T-helper 2 cell (primary cell): Measurements from ENCODE around the gene CD79A.

Experiments used
- DNase-seq, 5 experiments: peaks; one replicate each; pipeline versions ENCODE4 v3.0.0 to v3.0.0-alpha.2; 2012 to 2022

The CD79A gene

GRCh38 chr19:41920882-41921576, 44.0 kb downstream of the CD79A start:
- DNase-seq: no peak

- DNase-seq: no peak
Measured at GRCh38 chr19:41921577-41922576, 44.8 kb downstream of the CD79A start.

DNA sequence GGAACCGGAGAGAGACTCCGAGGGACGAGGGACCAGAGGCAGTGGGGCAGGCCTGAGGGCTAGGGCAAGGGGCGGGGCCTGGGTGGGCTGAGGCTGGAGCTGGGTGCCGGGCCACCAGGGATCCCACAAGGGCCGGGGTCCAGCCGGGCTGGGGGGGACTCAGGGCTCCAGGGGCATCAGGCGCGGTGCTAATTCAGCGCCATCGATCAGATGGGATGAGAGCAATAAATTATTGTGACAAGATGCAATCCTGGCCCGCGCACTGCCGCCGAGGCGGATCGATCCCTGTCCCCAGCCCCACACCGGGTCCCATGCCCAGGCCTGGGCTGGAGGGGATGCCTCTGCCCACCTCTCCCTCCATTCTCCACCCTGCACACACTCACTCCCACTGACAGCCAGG, 45.5 kb downstream of the CD79A start:
- DNase-seq: no peak

DNA sequence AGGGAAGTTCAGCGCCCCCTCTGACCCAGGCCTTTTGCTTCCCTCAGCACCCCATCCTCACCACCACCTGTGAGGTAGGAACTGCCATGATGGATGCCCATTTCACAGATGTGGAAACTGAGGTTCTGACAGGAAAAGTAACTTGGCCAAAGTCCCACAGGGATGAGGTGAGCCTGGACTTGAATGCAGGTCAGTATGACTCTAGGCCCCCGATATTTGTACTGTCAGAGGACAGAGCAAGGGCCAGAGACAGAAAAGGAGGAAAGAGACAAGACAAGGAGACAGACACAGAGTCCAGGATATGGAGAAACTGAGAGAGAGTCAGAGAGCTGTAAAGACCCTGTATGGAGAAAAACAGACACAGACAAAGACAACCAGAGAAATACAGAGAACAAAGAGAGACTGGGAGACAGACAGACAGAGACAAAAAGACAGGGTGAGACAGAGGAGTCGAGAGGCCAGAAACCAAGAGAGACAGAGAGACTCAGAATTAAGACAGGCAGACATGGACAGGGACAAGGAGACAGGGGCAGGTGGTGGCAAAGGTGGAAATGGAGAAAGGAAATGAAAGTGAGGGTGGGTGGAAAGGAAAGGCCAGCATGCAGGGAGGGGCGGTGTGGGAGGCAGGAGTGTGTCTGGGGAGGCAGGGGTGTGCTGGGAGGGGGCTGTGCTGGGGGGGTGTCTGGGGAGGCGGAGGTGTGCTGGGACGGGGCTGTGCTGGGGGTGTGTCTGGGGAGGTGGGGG, 46.1 kb downstream of the CD79A start:
- DNase-seq: no peak

GRCh38 chr19:41924151-41925145, 47.4 kb downstream of the CD79A start:
- DNase-seq: no peak

DNA sequence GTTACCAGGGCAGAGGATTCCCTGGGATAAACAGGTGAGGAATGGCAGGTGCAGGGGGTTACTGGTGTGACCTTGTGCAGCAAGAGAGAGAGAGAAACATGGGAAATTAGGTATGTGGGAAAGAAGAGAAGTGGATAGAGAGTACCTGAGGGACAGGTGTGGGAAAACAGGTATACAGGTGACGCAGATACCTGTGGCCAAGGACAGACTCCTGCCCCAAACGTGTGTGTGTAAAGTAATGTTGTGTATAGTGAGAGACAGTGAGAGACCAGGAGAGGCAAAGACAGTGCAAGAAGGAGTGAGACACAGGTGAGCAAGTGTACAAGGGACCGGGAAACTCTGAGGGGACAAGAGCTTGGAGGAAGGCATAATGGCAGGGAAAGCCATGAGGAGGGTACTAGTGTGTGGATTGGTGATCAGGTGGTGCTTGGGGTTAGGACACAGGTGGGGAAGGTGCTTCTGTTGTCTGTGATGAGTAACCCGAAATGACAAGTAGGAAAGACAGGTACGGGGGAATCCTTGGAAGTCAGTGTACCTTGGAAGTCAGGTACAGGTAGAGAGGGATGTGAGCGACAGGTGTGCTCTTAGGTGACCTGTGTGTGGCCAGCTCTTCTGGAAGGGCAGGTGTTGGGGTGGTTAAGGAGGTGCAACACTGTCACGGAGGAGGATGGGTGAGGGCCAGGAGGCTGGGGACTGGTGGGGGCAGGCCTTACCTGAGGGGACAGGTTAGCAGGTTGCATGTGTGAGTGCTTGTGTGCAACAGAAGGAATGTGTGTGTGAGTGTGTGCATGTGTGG, 48.3 kb downstream of the CD79A start:
- no peak for DNase-seq

- no peak for DNase-seq
Measured at GRCh38 chr19:41926028-41926762, 49.1 kb downstream of the CD79A start.

GRCh38 chr19:41926763-41927496, 49.9 kb downstream of the CD79A start:
- no peak for DNase-seq

DNA sequence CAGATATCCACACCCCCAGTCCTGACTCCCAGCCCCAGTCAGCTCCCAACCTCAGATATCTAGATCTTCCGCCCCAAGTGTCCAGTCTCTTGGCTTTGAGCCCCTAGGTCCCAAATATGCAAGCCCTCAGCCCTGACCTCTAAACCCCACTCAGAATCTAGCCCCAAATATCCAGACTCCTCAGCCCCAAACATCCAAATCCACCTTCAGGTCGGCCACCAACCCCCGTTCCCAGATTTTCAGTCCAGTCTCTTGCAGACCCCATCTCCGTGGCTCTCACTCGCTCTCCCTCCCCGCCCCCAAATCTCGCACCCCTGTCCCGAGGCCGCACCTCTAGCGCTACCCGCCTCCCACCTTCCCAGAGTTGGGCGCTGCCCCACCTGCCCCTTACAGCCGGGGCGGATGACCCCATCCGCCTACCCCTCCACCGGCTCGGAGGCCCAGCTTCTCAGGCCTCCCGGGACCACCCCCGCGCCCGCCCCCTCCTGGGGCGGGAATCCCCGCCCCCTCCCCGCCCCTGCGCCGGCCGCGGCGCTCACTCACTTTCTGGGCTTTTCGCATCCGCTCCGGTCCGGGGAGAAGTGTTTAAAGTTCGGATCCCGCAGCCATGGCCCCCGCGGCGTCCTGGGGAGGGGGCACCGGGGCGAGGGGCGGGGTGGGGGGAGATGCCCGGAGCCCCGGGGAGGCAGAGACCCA, 50.6 kb downstream of the CD79A start:
- DNase-seq: no peak

GRCh38 chr19:41928221-41928683, 51.2 kb downstream of the CD79A start, which contains the start of gene ERFL:
Gene ERFL (minus strand): TSS chr19:41928449. CDS start chr19:41912919, 15,530 bp downstream.
- DNase-seq: no peak

- DNase-seq: peak in 1 of 5 experiments; percentile 83
Measured at GRCh38 chr19:41928754-41929535, 51.9 kb downstream of the CD79A start.

- no peak for DNase-seq
Measured at GRCh38 chr19:41929536-41930071, 52.5 kb downstream of the CD79A start.

DNA sequence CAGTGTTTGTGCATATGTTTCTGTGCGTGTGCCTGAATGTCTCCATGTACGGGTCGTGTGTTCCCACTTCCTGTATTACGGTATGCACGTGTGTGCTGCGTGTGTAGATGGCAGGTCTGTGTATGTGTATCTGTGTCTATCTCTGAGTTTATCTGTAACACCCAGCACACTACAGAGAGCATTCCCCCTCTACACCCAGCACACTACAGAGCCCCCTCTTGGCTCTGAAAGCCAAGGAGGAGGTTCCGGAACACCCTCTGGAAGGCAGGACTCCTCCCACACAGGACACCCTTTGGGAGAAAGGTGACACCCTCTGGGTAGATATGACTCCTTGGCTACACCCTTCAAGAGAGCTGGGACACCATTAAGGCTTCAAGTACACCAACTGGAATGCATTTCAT, 53.2 kb downstream of the CD79A start:
- no peak for DNase-seq
